Erythroblast (primary cell): ENCODE results near the gene RGS16.

Experiments
- GATA1 ChIP-seq: IDR thresholded peaks from 2 replicates; pipeline ENCODE4 v1.6.1; 2011; ENCODE audit warnings: low read depth, mild to moderate bottlenecking, control low read depth, low read length, moderate library complexity
- POLR2A ChIP-seq: IDR thresholded peaks from 2 replicates; pipeline ENCODE4 v1.6.1; 2011; ENCODE audit warnings: mild to moderate bottlenecking, low read length

DNA sequence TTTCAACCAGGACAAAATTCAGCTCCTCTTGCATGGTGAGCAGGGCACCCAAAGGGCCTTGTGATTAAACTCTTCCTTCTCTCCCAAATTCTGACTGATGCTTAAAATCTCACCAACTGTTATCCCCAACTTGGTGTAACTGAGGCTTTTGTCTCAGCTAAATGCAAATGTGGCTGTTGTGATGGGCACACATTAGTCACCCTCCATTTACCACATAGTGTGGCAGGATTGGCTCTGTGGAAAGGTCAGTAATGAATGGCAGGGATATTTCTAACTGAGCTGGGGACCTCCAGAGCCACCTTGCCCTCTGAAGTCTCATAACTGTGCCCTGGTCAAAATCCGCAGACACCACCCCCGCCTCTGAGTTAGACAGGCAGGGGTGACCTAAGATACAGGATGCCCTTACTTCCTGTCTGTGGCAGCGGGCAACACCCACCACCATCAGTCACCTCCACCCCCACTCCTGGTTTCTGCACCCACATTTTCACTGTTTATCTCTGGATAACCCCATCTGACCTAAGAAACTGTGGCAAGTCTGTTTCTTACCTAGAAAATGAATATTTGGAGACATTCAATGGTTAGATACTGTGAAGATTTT lies 25.4 kb upstream of the RGS16 start:
- TF ChIP-seq POLR2A (no peak), GATA1 (no peak)
